Stimulated activated CD4-positive, alpha-beta T cell treated with anti-CD3 and anti-CD28 coated beads, Interleukin-2, amount 100 ng/mL, for 4 hours (primary cell): ENCODE data around the gene ANKRD49.

Experiments
- DNase-seq: peaks from one replicate; pipeline ENCODE4 v3.0.0-alpha.2; 2020; ENCODE audit warnings: low read depth

ANKRD49 gene

DNA sequence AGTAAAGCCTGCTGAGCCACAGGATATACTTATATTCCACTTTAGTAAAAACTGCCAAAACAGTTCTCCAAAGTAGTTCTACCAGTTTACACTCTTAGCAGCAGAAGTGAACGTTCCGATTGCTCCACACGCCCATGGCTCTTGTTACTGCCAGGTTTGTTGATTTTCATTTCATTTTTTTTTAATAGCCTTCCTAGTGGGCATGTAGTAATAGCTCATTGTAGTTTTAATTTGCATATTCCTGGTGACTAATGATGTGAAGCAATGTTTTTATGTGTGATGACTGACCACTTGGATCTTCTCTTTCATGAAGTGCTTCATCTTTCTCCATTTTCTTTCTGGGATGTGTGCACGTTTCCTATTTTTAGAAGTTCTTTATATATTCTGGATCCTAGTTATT lies 13.7 kb downstream of the ANKRD49 start:
- no peak for DNase-seq

DNA sequence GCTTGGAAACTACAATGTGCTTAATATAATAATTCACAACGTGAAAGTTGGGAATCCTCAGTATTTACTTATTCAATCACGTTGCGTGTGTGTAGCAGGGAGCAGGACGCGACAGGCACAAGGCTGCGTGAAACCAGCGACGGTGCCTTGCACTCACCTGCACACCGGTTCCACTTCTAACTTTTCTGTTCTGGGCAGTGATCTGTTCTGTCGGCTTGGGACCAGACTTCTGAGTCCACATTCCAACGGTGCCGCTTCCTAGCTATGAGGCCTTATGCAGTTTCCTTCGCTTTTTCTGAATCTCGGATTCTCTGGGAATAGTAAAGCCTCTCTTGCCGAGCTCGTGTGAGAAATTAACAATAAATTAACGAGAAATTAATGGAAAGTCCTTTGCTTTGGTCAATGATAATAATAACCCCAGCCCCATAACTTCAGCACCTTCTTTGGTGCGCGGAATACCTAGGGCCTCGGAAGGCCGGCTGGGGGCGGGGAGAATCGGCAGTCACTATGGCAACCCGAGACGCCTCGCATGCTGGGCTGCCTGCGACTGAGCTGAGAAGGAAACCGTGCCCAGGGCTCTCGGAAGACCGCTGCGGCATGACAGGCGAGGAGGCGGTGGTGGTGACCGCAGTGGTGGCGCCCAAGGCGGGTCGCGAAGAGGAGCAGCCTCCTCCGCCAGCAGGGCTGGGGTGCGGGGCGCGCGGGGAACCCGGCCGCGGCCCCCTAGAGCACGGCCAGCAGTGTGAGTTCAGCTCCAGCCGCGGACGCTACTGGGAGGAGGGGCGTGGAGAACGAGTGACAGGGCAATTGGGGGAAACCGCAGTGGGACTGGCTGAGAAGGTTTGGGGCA lies 18.4 kb downstream of the ANKRD49 start, which contains the start of gene C11orf97:
C11orf97 (plus strand) TSS at position 530 of the 850 bp plus-strand sequence; CDS start at position 598, 68 bp downstream.
- peak; percentile 44 for DNase-seq

DNA sequence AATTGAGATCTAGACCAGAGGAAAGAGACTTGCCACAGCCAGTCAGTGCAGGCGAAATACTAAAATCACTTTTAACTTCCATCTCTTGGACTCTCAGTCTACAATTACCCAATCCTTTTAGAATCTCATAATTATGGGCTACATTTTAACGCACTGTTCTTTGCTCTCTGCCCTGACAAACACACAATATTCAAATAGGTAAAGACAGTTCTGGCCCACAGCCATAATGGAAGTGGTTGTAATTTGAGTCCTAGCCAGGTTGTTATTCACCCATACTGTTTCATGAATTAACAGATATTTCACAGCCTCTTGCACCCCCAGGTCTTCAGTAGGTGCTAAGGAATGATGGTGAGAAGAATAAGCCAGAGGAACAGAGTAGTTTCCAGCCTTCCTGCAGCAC lies 19.3 kb downstream of the ANKRD49 start:
- no peak for DNase-seq

DNA sequence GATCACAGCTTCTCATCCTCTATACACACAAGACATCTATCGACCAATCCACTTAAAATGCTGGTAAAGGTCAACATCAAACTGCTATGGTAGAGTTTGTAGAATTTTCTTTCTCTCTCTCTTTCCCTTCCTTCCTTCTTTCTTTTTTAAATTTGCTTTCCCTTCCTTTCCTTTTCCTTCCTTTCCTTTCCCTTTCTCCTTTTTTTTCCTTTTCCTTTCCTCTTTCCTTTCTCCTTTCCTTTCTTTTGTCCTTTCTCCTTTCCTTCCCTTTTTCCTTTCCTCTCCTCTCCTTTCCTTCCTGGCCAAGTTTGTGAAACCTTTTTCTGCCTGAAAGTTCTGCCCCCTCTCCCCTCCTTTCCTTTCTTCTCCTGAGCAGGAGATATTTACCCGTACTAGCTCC lies 21.6 kb downstream of the ANKRD49 start:
- no peak for DNase-seq

DNA sequence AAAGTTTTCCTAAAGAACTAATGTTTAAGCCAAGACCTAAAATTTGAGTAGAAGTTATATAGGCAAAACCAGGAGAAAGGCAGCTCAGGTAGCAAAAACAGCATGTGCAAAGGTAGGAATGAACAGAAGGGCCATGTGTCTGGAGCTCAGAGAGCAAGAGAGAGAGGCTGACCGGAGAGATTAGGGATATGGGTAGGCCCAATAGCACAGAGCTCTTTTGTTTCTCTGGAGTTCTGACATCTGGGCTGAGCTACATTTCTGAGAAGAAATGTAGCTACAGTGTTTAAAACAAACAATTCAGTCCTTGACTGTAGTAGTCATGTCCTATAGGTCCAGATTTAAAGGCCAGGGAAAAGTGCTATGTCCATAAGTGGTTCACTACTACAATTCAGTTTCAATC lies 22.9 kb downstream of the ANKRD49 start:
- no peak for DNase-seq

DNA sequence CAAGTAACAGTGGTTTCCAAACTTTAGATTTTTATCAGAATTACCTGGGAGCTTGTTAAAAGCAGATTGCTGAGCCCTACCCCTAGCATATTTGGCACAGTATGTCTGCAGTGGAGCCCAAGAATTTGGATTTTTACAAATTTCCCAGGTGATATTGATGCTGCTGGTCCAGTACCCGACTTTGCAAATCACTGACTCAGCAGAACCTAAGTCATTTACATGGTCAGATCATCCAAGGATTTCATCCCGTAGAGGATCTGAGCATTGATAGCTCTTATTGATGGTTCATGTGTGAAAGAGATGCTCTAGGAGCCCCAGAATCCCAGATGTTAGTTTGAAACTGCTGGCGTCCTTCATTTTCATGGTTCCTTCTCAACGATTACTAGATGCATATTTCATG lies 24.5 kb downstream of the ANKRD49 start:
- no peak for DNase-seq

DNA sequence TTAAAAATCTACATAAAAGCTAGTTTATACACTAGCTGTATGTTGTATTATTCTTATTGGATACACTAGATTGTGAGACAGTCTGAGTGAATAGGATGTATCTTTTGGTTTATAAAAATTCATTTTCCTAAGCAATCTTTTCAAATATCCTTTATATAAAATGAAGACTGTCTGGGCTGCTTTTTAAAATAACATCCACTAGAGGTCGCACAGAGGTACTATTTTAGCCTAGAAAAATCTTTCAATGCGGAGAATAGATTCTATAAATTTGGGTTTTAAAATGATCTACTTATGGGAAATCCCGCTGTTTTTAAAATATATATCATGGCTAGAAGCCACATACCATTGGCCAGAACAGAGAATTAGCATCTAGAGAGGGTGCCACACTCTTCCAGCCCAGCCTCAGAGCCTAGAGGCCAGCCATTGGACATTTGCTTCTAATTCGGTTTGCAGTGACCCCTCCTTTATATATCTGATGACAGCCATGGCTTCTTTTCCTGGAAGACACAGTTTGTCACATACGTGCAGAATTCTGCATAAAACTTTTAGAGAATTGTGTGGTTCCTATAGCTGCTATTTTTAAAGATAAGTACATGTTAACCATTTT lies 25.8 kb downstream of the ANKRD49 start:
- no peak for DNase-seq

DNA sequence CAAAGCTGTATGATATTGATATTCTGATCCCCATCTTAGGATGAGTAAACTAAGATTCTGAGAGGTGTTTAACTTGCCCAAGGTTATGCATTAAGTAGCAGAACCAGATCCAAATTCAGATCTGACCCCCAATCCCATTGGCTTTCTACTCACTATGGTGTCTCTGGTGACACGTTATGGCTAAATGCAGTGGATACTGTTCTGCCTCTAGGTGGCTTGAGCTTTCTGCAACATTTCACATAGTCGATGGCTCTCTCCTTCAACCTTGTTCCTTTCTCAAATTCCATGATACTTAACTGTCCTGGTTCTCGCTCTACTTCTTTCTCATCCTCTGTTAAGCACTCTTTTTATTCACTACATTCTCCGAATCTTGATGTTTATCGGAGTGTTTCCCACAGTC lies 27.9 kb downstream of the ANKRD49 start:
- DNase-seq, result no peak

DNA sequence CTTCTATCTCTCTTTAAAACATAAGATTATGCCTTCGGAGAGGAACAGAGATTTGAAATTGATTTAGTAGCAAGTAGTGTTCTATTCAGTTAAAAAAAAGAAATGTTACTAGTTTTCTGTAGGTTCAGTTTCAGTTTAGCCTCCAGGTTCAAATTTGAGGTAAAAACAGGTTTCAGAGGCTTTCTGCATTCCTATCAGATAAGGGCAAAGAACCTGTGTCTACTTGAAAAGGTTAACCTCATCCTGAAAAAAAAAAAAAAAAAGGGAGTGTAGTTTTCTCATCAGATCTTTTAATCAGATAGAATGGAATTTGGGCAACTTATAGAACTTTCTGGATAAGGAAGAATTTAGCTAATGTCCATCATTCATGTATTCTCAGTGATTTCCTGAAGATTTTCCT lies 30.6 kb downstream of the ANKRD49 start:
- DNase-seq, result no peak

DNA sequence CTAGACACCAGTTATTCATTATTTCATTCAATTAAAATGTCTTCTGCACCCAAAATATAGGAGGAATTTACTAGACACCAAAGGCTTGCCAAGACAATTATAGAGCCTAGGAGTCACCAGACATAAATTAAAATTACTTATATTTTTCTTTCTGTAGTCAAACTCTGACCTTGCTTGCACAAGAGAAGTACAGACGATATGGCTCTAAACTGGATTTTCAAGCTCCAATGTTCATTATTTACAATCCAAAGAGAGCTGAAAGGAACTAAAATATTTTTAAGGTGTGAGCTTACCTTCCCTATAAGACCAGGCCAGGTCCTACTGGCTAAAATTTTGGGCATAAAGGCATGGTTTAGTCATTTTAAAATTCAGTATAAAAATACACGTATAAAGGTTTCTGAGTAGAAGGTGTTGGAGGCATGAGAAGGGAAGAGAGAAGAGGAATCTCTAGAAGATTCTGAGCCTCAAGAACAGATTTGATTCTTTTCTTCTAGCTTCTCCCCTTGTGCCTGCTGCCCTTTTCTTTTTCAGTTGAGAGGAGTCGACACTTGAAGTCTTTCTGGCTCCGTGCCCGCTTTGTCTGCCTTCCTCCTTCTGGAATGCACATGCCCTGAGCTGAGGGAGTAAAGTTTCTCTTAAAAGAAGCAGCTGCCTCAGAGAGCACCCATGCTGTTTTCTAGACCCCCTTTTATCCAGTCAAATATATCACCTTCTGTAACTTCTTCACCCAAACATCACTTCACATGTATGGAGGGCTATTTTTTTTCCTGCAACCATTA lies 32.0 kb downstream of the ANKRD49 start:
- DNase-seq, result no peak

DNA sequence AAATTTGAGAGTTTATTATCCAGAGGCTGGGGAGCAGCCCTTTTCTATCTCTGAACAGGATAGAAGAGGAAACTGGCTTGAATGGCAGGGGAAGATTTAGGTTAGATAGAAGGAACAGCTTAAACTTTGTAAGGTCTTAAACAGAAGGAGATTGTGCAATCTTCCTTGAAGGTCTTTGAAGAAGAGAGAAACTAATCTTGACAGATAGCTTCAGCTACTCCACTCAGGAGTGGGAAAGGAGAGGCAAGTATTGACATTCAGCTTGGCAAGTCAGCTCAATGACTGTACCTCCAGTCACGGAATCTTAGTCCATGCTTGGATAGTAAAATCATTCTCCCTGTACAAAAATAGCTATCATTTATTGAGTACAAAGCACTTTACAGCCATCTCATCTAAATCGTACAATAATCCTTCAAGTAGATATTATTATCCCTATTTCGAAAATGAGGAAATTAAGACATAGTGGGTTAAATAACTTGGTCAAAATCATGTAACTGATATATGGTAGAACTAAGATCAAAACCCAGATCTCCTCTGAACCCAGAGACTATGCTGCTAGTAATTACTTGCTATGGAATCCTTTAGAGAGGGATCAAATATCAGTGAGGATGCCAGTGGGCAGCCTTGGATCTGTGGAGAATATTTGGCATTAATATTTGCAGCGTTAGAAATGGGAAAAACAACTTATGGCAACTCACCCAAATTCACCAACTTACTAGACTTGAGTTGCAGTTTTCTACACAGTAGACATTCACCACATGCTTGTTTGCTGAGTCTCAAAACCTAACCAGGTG lies 33.1 kb downstream of the ANKRD49 start:
- no peak for DNase-seq

DNA sequence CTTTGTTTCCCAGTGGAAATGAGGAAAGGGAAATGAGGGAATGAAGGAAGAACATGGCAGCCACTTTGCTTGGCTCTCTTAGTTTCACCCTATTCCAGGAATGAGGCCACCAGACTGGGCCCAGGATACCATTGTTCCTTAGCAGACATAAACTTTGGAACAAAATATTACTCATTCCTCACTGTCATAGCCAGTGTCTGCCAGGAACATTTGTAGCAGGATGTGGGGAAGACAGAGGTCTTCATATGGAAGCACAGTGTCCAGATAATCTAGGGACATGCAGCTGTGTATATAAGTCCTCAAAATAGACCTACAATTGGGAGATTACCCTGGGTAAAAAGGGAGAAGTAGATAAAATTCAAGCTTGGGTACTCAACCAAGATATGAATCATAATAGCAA lies 34.8 kb downstream of the ANKRD49 start:
- DNase-seq, result no peak

DNA sequence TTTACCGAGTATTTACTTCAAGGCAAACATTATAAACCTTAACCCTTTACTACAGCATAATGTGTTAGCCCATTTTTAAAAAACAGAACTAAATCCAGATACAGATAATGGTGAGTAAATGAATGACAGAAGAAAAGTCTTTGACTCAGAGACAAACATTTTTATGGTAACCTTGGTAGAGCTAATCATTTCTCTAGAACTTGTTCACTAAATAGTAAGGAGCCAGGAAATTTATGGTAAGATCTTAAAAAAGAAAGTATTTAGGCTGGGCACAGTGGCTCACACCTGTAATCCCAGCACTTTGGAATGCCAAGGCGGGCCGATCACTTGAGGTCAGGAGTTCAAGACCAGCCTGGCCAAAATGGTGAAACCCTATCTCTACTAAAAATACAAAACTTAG lies 38.4 kb downstream of the ANKRD49 start:
- no peak for DNase-seq

DNA sequence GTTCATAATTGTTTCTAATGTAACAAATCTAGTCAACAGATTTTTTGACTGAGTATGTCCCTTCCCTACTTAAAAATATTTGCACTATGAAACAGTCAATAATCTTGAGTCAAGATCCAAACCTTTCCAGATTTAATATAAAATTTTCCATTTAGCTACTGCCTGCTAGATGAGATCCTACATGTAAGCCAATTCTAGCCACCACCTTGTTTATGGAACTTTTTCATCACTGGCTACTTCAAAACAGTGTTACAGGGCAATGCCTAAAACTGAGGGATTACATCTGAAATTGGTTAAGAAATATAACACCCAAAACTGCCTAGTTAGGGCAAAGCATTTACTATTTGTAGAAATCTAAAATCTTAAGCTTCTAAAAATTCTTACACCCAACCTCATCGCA lies 39.4 kb downstream of the ANKRD49 start:
- DNase-seq, result no peak

DNA sequence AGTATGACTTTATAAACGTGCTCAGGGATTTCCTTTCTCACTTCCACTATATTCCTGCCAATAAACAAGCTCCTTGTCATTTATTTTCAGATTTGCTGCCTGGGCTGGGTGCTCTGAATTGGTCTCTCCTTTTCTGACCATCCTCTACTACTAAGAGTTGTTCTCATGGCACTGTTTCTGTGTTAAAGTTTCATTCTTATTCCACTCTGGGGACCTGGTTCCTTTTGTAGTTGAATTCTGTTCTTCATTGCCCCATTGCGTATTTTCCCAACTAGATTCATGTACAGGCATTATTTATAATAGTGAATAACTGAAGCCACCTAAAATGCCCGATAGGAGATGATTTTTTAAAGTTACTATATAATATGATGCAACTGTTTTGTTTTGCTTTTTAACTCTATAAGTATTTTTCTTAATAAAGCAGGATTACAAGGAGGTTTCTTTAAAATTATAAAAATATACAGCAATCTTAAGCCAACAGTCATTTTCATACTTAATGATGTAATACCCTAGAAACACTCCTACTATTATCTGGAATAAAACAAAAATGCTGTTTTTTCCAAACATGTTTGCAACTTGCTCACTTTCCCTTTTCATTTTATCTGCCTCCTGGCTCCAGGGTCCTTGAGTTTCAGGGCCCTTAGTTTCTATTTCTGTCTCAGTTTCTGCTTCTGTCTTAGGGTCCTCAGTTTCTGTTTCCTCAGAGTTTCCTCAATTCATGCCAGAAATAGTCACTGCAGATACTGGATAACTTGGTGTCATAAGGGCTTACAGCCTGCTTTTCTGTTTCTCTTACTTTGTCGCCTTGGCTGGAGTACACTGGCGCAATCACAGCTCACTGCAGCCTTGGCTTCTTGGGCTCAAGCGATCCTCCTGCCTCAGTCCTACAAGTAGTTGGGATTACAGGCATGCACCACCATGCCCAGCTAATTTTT lies 40.2 kb downstream of the ANKRD49 start:
- DNase-seq, result no peak

DNA sequence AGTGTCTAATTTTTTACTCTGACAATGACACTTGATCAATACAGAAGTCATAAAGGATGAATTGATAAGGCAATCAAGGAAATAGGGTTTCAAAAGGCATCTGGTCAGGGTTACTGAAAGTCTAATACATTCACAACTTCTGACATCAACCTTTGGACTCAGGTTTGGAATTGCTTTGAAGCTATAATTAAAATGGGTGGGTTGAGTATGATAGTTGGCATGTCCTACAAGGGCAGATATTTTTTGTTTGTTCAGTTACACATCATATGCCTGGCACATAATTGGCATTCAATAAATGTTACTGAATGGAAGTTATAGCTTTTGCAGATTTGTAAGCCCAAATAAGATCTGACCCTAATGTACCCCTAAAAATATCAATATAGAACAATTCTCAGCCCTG lies 42.6 kb downstream of the ANKRD49 start:
- no peak for DNase-seq

DNA sequence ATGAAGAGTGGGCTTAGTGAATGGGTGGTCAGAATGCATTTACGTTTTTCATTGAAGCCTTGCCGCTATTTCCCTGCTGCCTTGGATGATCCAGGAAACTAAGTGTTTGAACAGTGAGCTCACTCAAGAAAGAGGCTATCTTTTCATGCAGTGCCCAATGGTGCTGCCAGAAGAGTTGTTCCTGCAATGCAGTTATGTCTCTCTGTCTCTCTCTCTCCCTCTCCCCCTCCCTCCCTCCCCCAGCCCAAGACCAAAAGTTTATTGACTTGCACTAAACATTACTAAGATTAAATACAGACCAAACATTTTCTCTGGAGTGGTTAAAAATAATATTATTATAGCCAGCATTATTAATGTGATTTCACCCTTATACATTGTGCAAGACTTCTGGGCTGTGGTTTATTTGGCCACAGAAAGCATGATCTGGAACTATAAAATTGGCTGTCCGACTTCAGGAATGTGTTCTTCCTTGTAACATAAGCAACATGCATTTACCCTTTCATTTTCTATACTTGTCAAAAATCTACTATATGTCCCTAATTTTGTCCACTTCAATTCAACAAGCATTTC lies 43.3 kb downstream of the ANKRD49 start:
- no peak for DNase-seq

DNA sequence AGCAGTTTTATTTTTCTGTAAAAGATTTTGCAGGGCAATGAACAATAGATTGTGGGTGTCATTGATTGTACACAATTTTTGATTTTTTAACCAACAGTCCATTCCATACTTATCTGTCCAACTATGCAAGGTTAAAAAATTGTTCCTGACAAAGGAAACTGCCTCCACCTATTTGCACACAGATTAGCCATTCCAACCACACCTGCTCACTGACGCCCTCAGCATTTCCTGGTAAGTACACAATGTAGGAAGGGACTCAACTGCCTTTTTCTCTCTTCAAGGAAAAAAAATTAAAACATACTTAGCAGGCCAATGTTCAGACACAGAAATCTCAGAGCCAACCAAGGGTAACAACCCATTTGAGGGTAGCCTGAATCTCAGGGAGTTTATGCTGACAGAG lies 45.6 kb downstream of the ANKRD49 start:
- DNase-seq, result no peak

DNA sequence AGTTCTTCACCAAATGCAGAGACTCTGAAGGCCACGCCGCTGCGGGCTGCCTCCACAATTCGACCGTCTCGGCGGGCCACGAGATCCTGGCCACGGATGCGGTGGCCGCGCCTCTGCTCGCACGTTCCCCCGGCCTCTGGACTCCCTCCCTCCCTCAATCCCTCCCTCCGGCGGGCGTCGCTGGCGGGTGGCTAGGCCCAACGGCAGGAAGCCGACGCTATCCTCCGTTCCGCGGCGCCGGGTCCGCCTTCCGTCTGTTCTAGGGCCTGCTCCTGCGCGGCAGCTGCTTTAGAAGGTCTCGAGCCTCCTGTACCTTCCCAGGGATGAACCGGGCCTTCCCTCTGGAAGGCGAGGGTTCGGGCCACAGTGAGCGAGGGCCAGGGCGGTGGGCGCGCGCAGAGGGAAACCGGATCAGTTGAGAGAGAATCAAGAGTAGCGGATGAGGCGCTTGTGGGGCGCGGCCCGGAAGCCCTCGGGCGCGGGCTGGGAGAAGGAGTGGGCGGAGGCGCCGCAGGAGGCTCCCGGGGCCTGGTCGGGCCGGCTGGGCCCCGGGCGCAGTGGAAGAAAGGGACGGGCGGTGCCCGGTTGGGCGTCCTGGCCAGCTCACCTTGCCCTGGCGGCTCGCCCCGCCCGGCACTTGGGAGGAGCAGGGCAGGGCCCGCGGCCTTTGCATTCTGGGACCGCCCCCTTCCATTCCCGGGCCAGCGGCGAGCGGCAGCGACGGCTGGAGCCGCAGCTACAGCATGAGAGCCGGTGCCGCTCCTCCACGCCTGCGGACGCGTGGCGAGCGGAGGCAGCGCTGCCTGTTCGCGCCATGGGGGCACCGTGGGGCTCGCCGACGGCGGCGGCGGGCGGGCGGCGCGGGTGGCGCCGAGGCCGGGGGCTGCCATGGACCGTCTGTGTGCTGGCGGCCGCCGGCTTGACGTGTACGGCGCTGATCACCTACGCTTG lies 50.2 kb downstream of the ANKRD49 start, which contains the start of gene FUT4:
FUT4 (plus strand) TSS at position 227 of the 951 bp plus-strand sequence; CDS start at position 440, 213 bp downstream.
- DNase-seq, result peak; percentile 53
